Measurements from ENCODE around the gene MZB1. TPM values are rescaled to one million over a fixed set of nuclear protein-coding genes. Genes with fewer than 3 reads are reported as not detected.

MZB1 gene
- total RNA-seq, 3 donors from 2014 or later = 5.6 to 23.7 (median 10.2) TPM

GRCh38 chr5:139383993-139384590 lies 5.6 kb downstream of the MZB1 start:
- DNase-seq (peak in 1 of 3 donors; percentile 66), ATAC-seq (no peak)
- H3K4me1 ChIP-seq (ENCODE audit: low read depth) = peaks cover 50% of the 10 kb centered on the region

GRCh38 chr5:139383275-139383992 lies 6.3 kb downstream of the MZB1 start, which contains the start of gene SLC23A1:
TSS of gene SLC23A1 (minus strand) at chr5:139383297. CDS start at chr5:139383253, 44 bp downstream.
- no peak within 1 kb of the TSS for H3K4me3 ChIP-seq
- DNase-seq (peak; percentile 78 to 83 (median 79)), ATAC-seq (peak; percentile 72)
- peaks cover 44% of the 10 kb centered on the region for H3K4me1 ChIP-seq (ENCODE audit: low read depth)
- H3K36me3 ChIP-seq (ENCODE audit: low read depth) = no peaks in the 10 kb centered on the region
- intact Hi-C loops (cut with DNase I, micrococcal nuclease) = no loop called here
- TF ChIP-seq CTCF (IDR thresholded peaks at IDR 0.05) = no peak
- no peaks in the 10 kb centered on the region for H3K9me3 ChIP-seq

More at GRCh38 chr5:139383993-139384590, 5.6 kb downstream of the MZB1 start:
- Histone ChIP-seq H3K36me3 (ENCODE audit: low read depth) (no peaks in the 10 kb centered on the region), H3K4me3 (no peak overlapping the region), H3K9me3 (no peaks in the 10 kb centered on the region)
- intact Hi-C loops (cut with DNase I, micrococcal nuclease) = no loop called here
- no peak for TF ChIP-seq CTCF (IDR thresholded peaks at IDR 0.05)

GRCh38 chr5:139382807-139383206 lies 6.9 kb downstream of the MZB1 start:
- H3K4me3 ChIP-seq = no peak overlapping the region
- H3K4me1 ChIP-seq (ENCODE audit: low read depth) = peaks cover 40% of the 10 kb centered on the region
- no peak for ATAC-seq
- intact Hi-C loops (cut with DNase I, micrococcal nuclease) = no loop called here
- H3K9me3 ChIP-seq = no peaks in the 10 kb centered on the region
- no peaks in the 10 kb centered on the region for H3K36me3 ChIP-seq (ENCODE audit: low read depth)
- DNase-seq = peak in 1 of 3 donors; percentile 52
- TF ChIP-seq CTCF (IDR thresholded peaks at IDR 0.05) = no peak

- ATAC-seq = peak; percentile 31
- Histone ChIP-seq H3K9me3 (no peaks in the 10 kb centered on the region), H3K4me1 (ENCODE audit: low read depth) (peaks cover 36% of the 10 kb centered on the region), H3K4me3 (no peak overlapping the region), H3K36me3 (ENCODE audit: low read depth) (no peaks in the 10 kb centered on the region)
- DNase-seq = peak; percentile 40 to 56 (median 55)
- no peak for TF ChIP-seq CTCF (IDR thresholded peaks at IDR 0.05)
- intact Hi-C loops (cut with DNase I, micrococcal nuclease) = no loop called here
Observed at GRCh38 chr5:139381837-139382761, 7.6 kb downstream of the MZB1 start.

GRCh38 chr5:139379626-139380449 lies 9.9 kb downstream of the MZB1 start:
- intact Hi-C loops (cut with DNase I, micrococcal nuclease) = no loop called here
- no peaks in the 10 kb centered on the region for H3K9me3 ChIP-seq
- TF ChIP-seq CTCF (IDR thresholded peaks at IDR 0.05) = no peak
- H3K36me3 ChIP-seq (ENCODE audit: low read depth) = no peaks in the 10 kb centered on the region
- DNase-seq = peak in 1 of 3 donors; percentile 27
- peaks cover 32% of the 10 kb centered on the region for H3K4me1 ChIP-seq (ENCODE audit: low read depth)
- ATAC-seq = no peak
- no peak overlapping the region for H3K4me3 ChIP-seq
